IMR-90 (cell line): ENCODE data around the gene LEKR1.

ENCODE experiments used
- CEBPB ChIP-seq: IDR thresholded peaks from 2 replicates; pipeline ENCODE4 v1.6.1; 2012; ENCODE audit warnings: low read depth, low read length, improper control_type of control experiment
- CHD1 ChIP-seq: IDR thresholded peaks from 2 replicates; pipeline ENCODE4 v1.6.1; 2012; ENCODE audit warnings: low read depth, low read length, improper control_type of control experiment
- MXI1 ChIP-seq: IDR thresholded peaks from 2 replicates; pipeline ENCODE4 v1.6.1; 2012; ENCODE audit warnings: low read depth, mild to moderate bottlenecking, low read length, moderate library complexity, borderline replicate concordance
- NFE2L2 ChIP-seq: fragments of 150-350 bp; IDR thresholded peaks from 2 replicates; pipeline ENCODE4 v1.6.1; 2016; ENCODE audit warnings: low read depth, mild to moderate bottlenecking, low read length
- POLR2A ChIP-seq: IDR thresholded peaks from 2 replicates; pipeline ENCODE4 v1.6.1; 2012; ENCODE audit warnings: mild to moderate bottlenecking, low read depth, low read length
- RAD21 ChIP-seq: IDR thresholded peaks from 2 replicates; pipeline ENCODE4 v1.6.1; 2012; ENCODE audit warnings: low read length, improper control_type of control experiment
- RCOR1 ChIP-seq: IDR thresholded peaks from 2 replicates; pipeline ENCODE4 v1.6.1; 2012; ENCODE audit warnings: mild to moderate bottlenecking, low read length, improper control_type of control experiment; ENCODE audit not compliant: insufficient replicate concordance
- RFX5 ChIP-seq: IDR thresholded peaks from 2 replicates; pipeline ENCODE4 v1.8.0; 2012; ENCODE audit warnings: low read depth, mild to moderate bottlenecking, low read length, moderate library complexity
- SMC3 ChIP-seq: fragments of 150-350 bp; IDR thresholded peaks from 2 replicates; pipeline ENCODE4 v1.6.1; 2016; ENCODE audit warnings: low read depth, mild to moderate bottlenecking, antibody characterized with exemption, low read length, moderate library complexity
- TF ChIP-seq, protein P1 (sequence below): conservative IDR thresholded peaks from 2 replicates; pipeline ENCODE4 v1.5.1; 2012; ENCODE audit warnings: mild to moderate bottlenecking, low read depth, low read length, improper control_type of control experiment
- TF ChIP-seq, protein P2 (sequence below): fragments of 150-350 bp; IDR thresholded peaks from 2 replicates; pipeline ENCODE4 v1.6.1; 2017; ENCODE audit warnings: mild to moderate bottlenecking, antibody characterized with exemption, low read length, low read depth
- TF ChIP-seq, protein P3 (sequence below): fragments of 150-350 bp; IDR thresholded peaks from 2 replicates; pipeline ENCODE4 v1.6.1; 2016; ENCODE audit warnings: low read depth, mild to moderate bottlenecking, low read length, moderate library complexity, borderline replicate concordance

DNA sequence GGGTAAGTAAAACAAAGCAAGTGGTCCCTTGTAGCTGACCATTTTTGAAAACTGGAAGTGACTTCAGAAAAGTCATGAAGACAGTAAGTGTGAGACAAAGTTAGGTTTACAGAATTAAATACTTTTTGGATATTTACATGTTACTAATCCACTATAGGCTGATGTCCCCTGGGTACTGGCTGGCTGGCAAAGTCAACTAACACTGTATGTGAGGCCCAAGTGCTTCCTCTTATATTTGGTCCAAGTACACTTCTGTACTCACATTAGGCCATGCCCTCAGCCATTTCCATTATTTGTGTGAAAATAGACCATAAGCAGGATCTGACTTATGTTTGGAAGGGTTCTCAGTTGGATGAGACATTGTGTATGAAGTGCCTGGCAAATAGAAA, 5.5 kb upstream of the LEKR1 start:
- TF ChIP-seq CEBPB (no peak), POLR2A (no peak), NFE2L2 (no peak), RAD21 (no peak), SMC3 (no peak), RCOR1 (no peak), MXI1 (no peak), RFX5 (no peak), CHD1 (no peak)
- TF ChIP-seq, protein P1, sequence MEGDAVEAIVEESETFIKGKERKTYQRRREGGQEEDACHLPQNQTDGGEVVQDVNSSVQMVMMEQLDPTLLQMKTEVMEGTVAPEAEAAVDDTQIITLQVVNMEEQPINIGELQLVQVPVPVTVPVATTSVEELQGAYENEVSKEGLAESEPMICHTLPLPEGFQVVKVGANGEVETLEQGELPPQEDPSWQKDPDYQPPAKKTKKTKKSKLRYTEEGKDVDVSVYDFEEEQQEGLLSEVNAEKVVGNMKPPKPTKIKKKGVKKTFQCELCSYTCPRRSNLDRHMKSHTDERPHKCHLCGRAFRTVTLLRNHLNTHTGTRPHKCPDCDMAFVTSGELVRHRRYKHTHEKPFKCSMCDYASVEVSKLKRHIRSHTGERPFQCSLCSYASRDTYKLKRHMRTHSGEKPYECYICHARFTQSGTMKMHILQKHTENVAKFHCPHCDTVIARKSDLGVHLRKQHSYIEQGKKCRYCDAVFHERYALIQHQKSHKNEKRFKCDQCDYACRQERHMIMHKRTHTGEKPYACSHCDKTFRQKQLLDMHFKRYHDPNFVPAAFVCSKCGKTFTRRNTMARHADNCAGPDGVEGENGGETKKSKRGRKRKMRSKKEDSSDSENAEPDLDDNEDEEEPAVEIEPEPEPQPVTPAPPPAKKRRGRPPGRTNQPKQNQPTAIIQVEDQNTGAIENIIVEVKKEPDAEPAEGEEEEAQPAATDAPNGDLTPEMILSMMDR = no peak
- TF ChIP-seq, protein P2, sequence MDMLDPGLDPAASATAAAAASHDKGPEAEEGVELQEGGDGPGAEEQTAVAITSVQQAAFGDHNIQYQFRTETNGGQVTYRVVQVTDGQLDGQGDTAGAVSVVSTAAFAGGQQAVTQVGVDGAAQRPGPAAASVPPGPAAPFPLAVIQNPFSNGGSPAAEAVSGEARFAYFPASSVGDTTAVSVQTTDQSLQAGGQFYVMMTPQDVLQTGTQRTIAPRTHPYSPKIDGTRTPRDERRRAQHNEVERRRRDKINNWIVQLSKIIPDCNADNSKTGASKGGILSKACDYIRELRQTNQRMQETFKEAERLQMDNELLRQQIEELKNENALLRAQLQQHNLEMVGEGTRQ = no peak
- TF ChIP-seq, protein P3, sequence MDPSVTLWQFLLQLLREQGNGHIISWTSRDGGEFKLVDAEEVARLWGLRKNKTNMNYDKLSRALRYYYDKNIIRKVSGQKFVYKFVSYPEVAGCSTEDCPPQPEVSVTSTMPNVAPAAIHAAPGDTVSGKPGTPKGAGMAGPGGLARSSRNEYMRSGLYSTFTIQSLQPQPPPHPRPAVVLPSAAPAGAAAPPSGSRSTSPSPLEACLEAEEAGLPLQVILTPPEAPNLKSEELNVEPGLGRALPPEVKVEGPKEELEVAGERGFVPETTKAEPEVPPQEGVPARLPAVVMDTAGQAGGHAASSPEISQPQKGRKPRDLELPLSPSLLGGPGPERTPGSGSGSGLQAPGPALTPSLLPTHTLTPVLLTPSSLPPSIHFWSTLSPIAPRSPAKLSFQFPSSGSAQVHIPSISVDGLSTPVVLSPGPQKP = no peak
